ENCODE measurements around the gene TTC39B. TPM values are rescaled to one million over a fixed set of nuclear protein-coding genes. Genes with fewer than 3 reads are reported as not detected.

The TTC39B gene
- total RNA-seq, 6 donors from 2014 or later, result 16.7 to 35.7 (median 29.9) TPM

GRCh38 chr9:15311607-15312006 is 4.6 kb upstream of the TTC39B start:
- no peak for TF ChIP-seq CTCF (IDR thresholded peaks at IDR 0.05)
- TF ChIP-seq POLR2A (IDR thresholded peaks at IDR 0.05), result no peak
- TF ChIP-seq EP300 (IDR thresholded peaks at IDR 0.05), result no peak
- TF ChIP-seq POLR2AphosphoS5 (IDR thresholded peaks at IDR 0.05), result no peak
- Histone ChIP-seq H3K27ac (no peak overlapping the region), H3K4me1 (peaks cover 0 to 7% (median 5%) of the 10 kb centered on the region in 4 donors), H3K4me3 (no peak overlapping the region), H3K9me3 (no peaks in the 10 kb centered on the region), H3K27me3 (no peaks in the 10 kb centered on the region), H3K36me3 (no peaks in the 10 kb centered on the region)
- no peak for DNase-seq
- no peak for ATAC-seq (ENCODE audit: low FRiP score in 2 of 2)
- 90 to 93% methylated on average over 1 of the region's 1 CpG for whole genome bisulfite sequencing, 2 donors

GRCh38 chr9:15310107-15310850 is 3.3 kb upstream of the TTC39B start:
- Histone ChIP-seq H3K27ac (no peak overlapping the region), H3K4me1 (peaks cover 3 to 15% (median 14%) of the 10 kb centered on the region in 4 donors), H3K27me3 (no peaks in the 10 kb centered on the region), H3K4me3 (no peak overlapping the region), H3K36me3 (no peaks in the 10 kb centered on the region), H3K9me3 (no peaks in the 10 kb centered on the region)
- ATAC-seq (ENCODE audit: low FRiP score in 2 of 2), result no peak
- no peak for DNase-seq
- TF ChIP-seq CTCF (IDR thresholded peaks at IDR 0.05), result no peak
- TF ChIP-seq POLR2A (IDR thresholded peaks at IDR 0.05), result no peak
- no peak for TF ChIP-seq POLR2AphosphoS5 (IDR thresholded peaks at IDR 0.05)
- no peak for TF ChIP-seq EP300 (IDR thresholded peaks at IDR 0.05)
- 65 to 69% methylated on average over 6 of the region's 6 CpGs for WGBS, 2 donors

- WGBS, 2 donors, result 74 to 84% methylated on average over 1 of the region's 1 CpG
- ATAC-seq (ENCODE audit: low FRiP score in 2 of 2) (no peak), DNase-seq (no peak)
- Histone ChIP-seq H3K36me3 (no peaks in the 10 kb centered on the region), H3K4me1 (peaks cover 6 to 21% (median 17%) of the 10 kb centered on the region in 4 donors), H3K4me3 (no peak overlapping the region), H3K9me3 (no peaks in the 10 kb centered on the region), H3K27ac (no peak overlapping the region), H3K27me3 (no peaks in the 10 kb centered on the region)
- TF ChIP-seq POLR2A (IDR thresholded peaks at IDR 0.05), result no peak
- no peak for TF ChIP-seq EP300 (IDR thresholded peaks at IDR 0.05)
- no peak for TF ChIP-seq POLR2AphosphoS5 (IDR thresholded peaks at IDR 0.05)
- TF ChIP-seq CTCF (IDR thresholded peaks at IDR 0.05), result no peak
These were observed 1.5 kb upstream of the TTC39B start for GRCh38 chr9:15308511-15308910.

GRCh38 chr9:15307523-15307841 is 466 bp upstream of the TTC39B start:
- TF ChIP-seq POLR2A (IDR thresholded peaks at IDR 0.05) (no peak), CTCF (IDR thresholded peaks at IDR 0.05) (no peak), POLR2AphosphoS5 (IDR thresholded peaks at IDR 0.05) (no peak), EP300 (IDR thresholded peaks at IDR 0.05) (no peak)
- Histone ChIP-seq H3K27me3 (no peaks in the 10 kb centered on the region), H3K4me1 (peaks cover 6 to 21% (median 17%) of the 10 kb centered on the region in 4 donors), H3K9me3 (no peaks in the 10 kb centered on the region), H3K27ac (peak overlapping the region; percentile 86 to 91 (median 90)), H3K36me3 (no peaks in the 10 kb centered on the region), H3K4me3 (peak overlapping the region in 3 of 4 donors; percentile 87 to 99 (median 96))
- ATAC-seq (ENCODE audit: low FRiP score in 2 of 2) (peak in 1 of 2 donors; percentile 0), DNase-seq (no peak)
- WGBS, 2 donors, result 11 to 17% methylated on average over 9 to 12 of the region's 12 CpGs
